Upper lobe of left lung (tissue), 6 donors: ENCODE results near the gene PWWP2B. TPM values are rescaled to one million over a fixed set of nuclear protein-coding genes. Genes with fewer than 3 reads are reported as not detected.

Source experiments
- ATAC-seq, 2 donors: fragments of 200-7000 bp; cut with Tn5 transposase; one replicate each; pipeline ENCODE4 v1.9.1; 2022; ENCODE audit warnings: mild to moderate bottlenecking in 2 of 2, moderate library complexity in 2 of 2; ENCODE audit not compliant: low FRiP score in 2 of 2
- DNase-seq, 2 donors: peaks; one replicate each; pipeline ENCODE4 v3.0.0-alpha.2; 2019 to 2020
- H3K27ac ChIP-seq, 4 donors: fragments of 200-600 bp; sonication (generic); one replicate each; pipeline ENCODE4 v1.5.1; 2016 to 2019
- H3K27me3 ChIP-seq, 4 donors: fragments of 200-600 bp; sonication (generic); one replicate each; pipeline ENCODE4 v1.5.1; 2017 to 2019
- H3K36me3 ChIP-seq, 4 donors: fragments of 200-600 bp; sonication (generic); one replicate each; pipeline ENCODE4 v1.5.1; 2016 to 2019
- H3K4me1 ChIP-seq, 4 donors: fragments of 200-600 bp; sonication (generic); one replicate each; pipeline ENCODE4 v1.5.1; 2018 to 2019
- H3K4me3 ChIP-seq, 4 donors: fragments of 200-600 bp; sonication (generic); one replicate each; pipeline ENCODE4 v1.5.1; 2017 to 2019; ENCODE audit warnings: mild to moderate bottlenecking in 2 of 4, moderate library complexity in 1 of 4
- H3K9me3 ChIP-seq, 4 donors: fragments of 200-600 bp; sonication (generic); one replicate each; pipeline ENCODE4 v1.5.1; 2018 to 2019
- CTCF ChIP-seq, 6 experiments: fragments of 450-650 bp in 4 of 6; fragments of 200-600 bp in 2 of 6; sonication (generic) in 2 of 6; IDR thresholded peaks; one replicate each; pipeline ENCODE4 v1.5.1; 2016 to 2019; ENCODE audit warnings: antibody characterized with exemption in 6 of 6
- EP300 ChIP-seq, 4 donors: sonication (generic); formaldehyde crosslinking; IDR thresholded peaks; one replicate each; pipeline ENCODE4 v1.5.1; 2017; ENCODE audit warnings: antibody characterized with exemption in 4 of 4, control low read depth in 2 of 4
- POLR2A ChIP-seq, 4 donors: fragments of 450-650 bp; IDR thresholded peaks; one replicate each; pipeline ENCODE4 v1.5.1; 2016 to 2017; ENCODE audit warnings: antibody characterized with exemption in 4 of 4, mild to moderate bottlenecking in 2 of 4
- POLR2AphosphoS5 ChIP-seq, 2 donors: sonication (generic); formaldehyde crosslinking; IDR thresholded peaks; one replicate each; pipeline ENCODE4 v1.5.1; 2017; ENCODE audit warnings: antibody characterized with exemption in 2 of 2
- WGBS, 2 donors: methylation state at CpG; one replicate each; pipeline ENCODE4 v1.1.5; 2017 to 2018; 5-methylcytosine and 5-hydroxymethylcytosine counted together
- total RNA-seq, 6 donors: library from RNA; depleted of rRNA in 4 of 6; stranded (reverse); fragments of >200 nt in 4 of 6; gene quantifications; one replicate each; pipeline versions ENCODE4 v1.1.0 to v1.2.1, GENCODE V29; 2016 to 2021
- donor health status: DM: no; HTN: no; CAD: no; lungs with moderate emphysema.
- donor health status: DM: no; HTN: yes; CAD: no; lungs with severe emphysema.

Gene PWWP2B
- total RNA-seq, 6 donors from 2014 or later: 20.2 to 54.4 (median 32.9) TPM

- 50 to 66% methylated on average over 2 to 20 of the region's 22 CpGs for WGBS, 2 donors
- Histone ChIP-seq H3K4me1 (peaks cover 21 to 40% (median 31%) of the 10 kb centered on the region in 4 donors), H3K27me3 (no peaks in the 10 kb centered on the region)
Measured at GRCh38 chr10:132464256-132465192, 67.5 kb downstream of the PWWP2B start.

GRCh38 chr10:132465193-132465888 is 68.3 kb downstream of the PWWP2B start:
- peaks cover 25 to 48% (median 37%) of the 10 kb centered on the region in 4 donors for H3K4me1 ChIP-seq
- WGBS, 2 donors: 89 to 94% methylated on average over 14 to 31 of the region's 35 CpGs
- peak in 1 of 2 donors; percentile 79 for DNase-seq

More at GRCh38 chr10:132464256-132465192, 67.5 kb downstream of the PWWP2B start:
- TF ChIP-seq POLR2AphosphoS5 (IDR thresholded peaks at IDR 0.05) (peak in 1 of 2 donors; percentile 31), CTCF (IDR thresholded peaks at IDR 0.05) (no peak)
- Histone ChIP-seq H3K27ac (peak overlapping the region; percentile 76 to 91 (median 83)), H3K9me3 (no peaks in the 10 kb centered on the region), H3K4me3 (no peak overlapping the region), H3K36me3 (no peaks in the 10 kb centered on the region)
- ATAC-seq (peak; percentile 28 to 65), DNase-seq (peak in 1 of 2 donors; percentile 80)

GRCh38 chr10:132465889-132466519 is 69.0 kb downstream of the PWWP2B start:
- WGBS, 2 donors: 86 to 94% methylated on average over 13 to 14 of the region's 20 CpGs
- Histone ChIP-seq H3K4me1 (peaks cover 25 to 55% (median 37%) of the 10 kb centered on the region in 4 donors), H3K9me3 (no peaks in the 10 kb centered on the region), H3K27me3 (no peaks in the 10 kb centered on the region), H3K36me3 (no peaks in the 10 kb centered on the region), H3K27ac (peak overlapping the region; percentile 76 to 91 (median 83)), H3K4me3 (no peak overlapping the region)
- TF ChIP-seq POLR2AphosphoS5 (IDR thresholded peaks at IDR 0.05): no peak
- TF ChIP-seq EP300 (IDR thresholded peaks at IDR 0.05): no peak
- TF ChIP-seq CTCF (IDR thresholded peaks at IDR 0.05): no peak
- no peak for TF ChIP-seq POLR2A (IDR thresholded peaks at IDR 0.05)
- ATAC-seq (no peak), DNase-seq (no peak)

More at GRCh38 chr10:132465193-132465888, 68.3 kb downstream of the PWWP2B start:
- Histone ChIP-seq H3K27ac (peak overlapping the region; percentile 76 to 91 (median 83)), H3K27me3 (no peaks in the 10 kb centered on the region), H3K36me3 (no peaks in the 10 kb centered on the region), H3K4me3 (no peak overlapping the region), H3K9me3 (no peaks in the 10 kb centered on the region)
- TF ChIP-seq EP300 (IDR thresholded peaks at IDR 0.05): no peak
- no peak for TF ChIP-seq POLR2AphosphoS5 (IDR thresholded peaks at IDR 0.05)
- no peak for TF ChIP-seq CTCF (IDR thresholded peaks at IDR 0.05)
- TF ChIP-seq POLR2A (IDR thresholded peaks at IDR 0.05): no peak
- ATAC-seq: no peak

GRCh38 chr10:132466520-132467463 is 69.8 kb downstream of the PWWP2B start:
- no peaks in the 10 kb centered on the region for H3K27me3 ChIP-seq
- peaks cover 0 to 4% (median 0%) of the 10 kb centered on the region in 4 donors for H3K9me3 ChIP-seq
- no peak overlapping the region for H3K4me3 ChIP-seq
- DNase-seq (peak in 1 of 2 donors; percentile 47), ATAC-seq (no peak)
- H3K27ac ChIP-seq: peak overlapping the region; percentile 49 to 91 (median 83)
- TF ChIP-seq POLR2A (IDR thresholded peaks at IDR 0.05): no peak
- peak in 1 of 2 donors; percentile 15 for TF ChIP-seq POLR2AphosphoS5 (IDR thresholded peaks at IDR 0.05)
- WGBS, 2 donors: 86 to 90% methylated on average over 19 to 29 of the region's 29 CpGs
- peaks cover 25 to 58% (median 34%) of the 10 kb centered on the region in 4 donors for H3K4me1 ChIP-seq
- H3K36me3 ChIP-seq: no peaks in the 10 kb centered on the region

Other genes starting within 250 kb of the PWWP2B start
- gene DPYSL4, start 210.3 kb upstream of the PWWP2B start, total RNA-seq: 1 to 10 TPM in 2 of 6 donors, under 1 TPM in 3, not detected in 1; 0.11 to 2.2 (median 0.79) TPM
- gene STK32C, start 89.2 kb upstream of the PWWP2B start, total RNA-seq: 10 to 100 TPM in 4 of 6 donors, 1 to 10 TPM in 2; 4.8 to 18.3 (median 15.6) TPM
- gene LRRC27, start 65.0 kb upstream of the PWWP2B start, total RNA-seq: 100 to 1,000 TPM in 1 of 6 donors, 10 to 100 TPM in 3, 1 to 10 TPM in 2; 7.4 to 110 (median 15.1) TPM
- gene INPP5A, start 140.6 kb downstream of the PWWP2B start, total RNA-seq: 10 to 100 TPM; 28.6 to 81.7 (median 44.8) TPM